ENCODE results near the gene C10orf105.

The C10orf105 gene

GRCh38 chr10:71696628-71697326 lies 22.8 kb downstream of the C10orf105 start:
- DNase-seq, result peak; percentile 63

GRCh38 chr10:71695502-71696476 lies 23.8 kb downstream of the C10orf105 start:
- peak; percentile 21 for DNase-seq

- peak; percentile 89 for DNase-seq
Measured at GRCh38 chr10:71694567-71694968, 25.0 kb downstream of the C10orf105 start.

- DNase-seq, result peak; percentile 19
Measured at GRCh38 chr10:71694039-71694501, 25.5 kb downstream of the C10orf105 start.

GRCh38 chr10:71693377-71693776 lies 26.2 kb downstream of the C10orf105 start:
- DNase-seq, result no peak

GRCh38 chr10:71692598-71693306 lies 26.8 kb downstream of the C10orf105 start:
- DNase-seq, result no peak

GRCh38 chr10:71691405-71691804 lies 28.2 kb downstream of the C10orf105 start:
- DNase-seq, result no peak

GRCh38 chr10:71690094-71690720 lies 29.4 kb downstream of the C10orf105 start:
- DNase-seq, result no peak

GRCh38 chr10:71688256-71688655 lies 31.3 kb downstream of the C10orf105 start:
- no peak for DNase-seq

GRCh38 chr10:71687480-71687879 lies 32.1 kb downstream of the C10orf105 start:
- no peak for DNase-seq

GRCh38 chr10:71687077-71687476 lies 32.5 kb downstream of the C10orf105 start:
- DNase-seq, result no peak

GRCh38 chr10:71685554-71686232 lies 33.9 kb downstream of the C10orf105 start:
- DNase-seq, result no peak

GRCh38 chr10:71684356-71685173 lies 35.0 kb downstream of the C10orf105 start:
- no peak for DNase-seq

- DNase-seq, result no peak
Measured at GRCh38 chr10:71683301-71683700, 36.3 kb downstream of the C10orf105 start.

GRCh38 chr10:71681977-71682376 lies 37.6 kb downstream of the C10orf105 start:
- no peak for DNase-seq

- no peak for DNase-seq
Measured at GRCh38 chr10:71679425-71679824, 40.2 kb downstream of the C10orf105 start.

GRCh38 chr10:71678057-71678805 lies 41.3 kb downstream of the C10orf105 start:
- no peak for DNase-seq

- no peak for DNase-seq
Measured at GRCh38 chr10:71677261-71677660, 42.3 kb downstream of the C10orf105 start.

- no peak for DNase-seq
Measured at GRCh38 chr10:71675295-71675970, 44.1 kb downstream of the C10orf105 start.
